NOMO-1 (cell line): Measurements from ENCODE around the gene SEPSECS.

Source experiments
- DNase-seq, 2 experiments: peaks; one replicate each; lab custom pipeline; 2025; ENCODE audit not compliant: unreplicated experiment in 2 of 2; lab: John Stamatoyannopoulos, UW

Gene SEPSECS

DNA sequence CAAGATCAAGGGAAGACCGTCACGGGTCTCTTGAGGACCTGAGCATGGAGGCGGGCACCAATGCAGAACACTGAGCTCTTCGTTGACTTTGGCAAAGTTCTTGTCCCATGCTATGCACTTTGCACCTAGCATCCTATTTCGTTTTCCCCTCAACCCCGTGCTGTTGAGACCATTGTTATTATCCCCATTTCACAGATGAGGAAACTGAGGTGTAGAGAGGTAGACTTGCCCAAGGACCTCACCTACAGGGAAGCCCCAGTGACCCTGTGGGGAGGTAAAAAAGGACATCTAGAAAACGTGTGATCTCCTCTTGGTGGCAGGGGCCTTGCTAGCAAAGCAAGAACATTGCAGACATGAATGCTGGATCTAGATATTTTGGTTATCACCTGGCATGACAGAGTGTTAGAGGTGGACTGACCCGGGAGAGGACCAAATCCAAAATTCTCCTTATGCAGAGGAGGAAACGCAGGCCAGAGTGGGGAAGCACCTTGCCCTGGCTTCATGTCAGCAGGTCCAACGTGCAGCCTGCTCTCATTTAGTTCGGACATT, 48.5 kb downstream of the SEPSECS start:
- DNase-seq: no peak

DNA sequence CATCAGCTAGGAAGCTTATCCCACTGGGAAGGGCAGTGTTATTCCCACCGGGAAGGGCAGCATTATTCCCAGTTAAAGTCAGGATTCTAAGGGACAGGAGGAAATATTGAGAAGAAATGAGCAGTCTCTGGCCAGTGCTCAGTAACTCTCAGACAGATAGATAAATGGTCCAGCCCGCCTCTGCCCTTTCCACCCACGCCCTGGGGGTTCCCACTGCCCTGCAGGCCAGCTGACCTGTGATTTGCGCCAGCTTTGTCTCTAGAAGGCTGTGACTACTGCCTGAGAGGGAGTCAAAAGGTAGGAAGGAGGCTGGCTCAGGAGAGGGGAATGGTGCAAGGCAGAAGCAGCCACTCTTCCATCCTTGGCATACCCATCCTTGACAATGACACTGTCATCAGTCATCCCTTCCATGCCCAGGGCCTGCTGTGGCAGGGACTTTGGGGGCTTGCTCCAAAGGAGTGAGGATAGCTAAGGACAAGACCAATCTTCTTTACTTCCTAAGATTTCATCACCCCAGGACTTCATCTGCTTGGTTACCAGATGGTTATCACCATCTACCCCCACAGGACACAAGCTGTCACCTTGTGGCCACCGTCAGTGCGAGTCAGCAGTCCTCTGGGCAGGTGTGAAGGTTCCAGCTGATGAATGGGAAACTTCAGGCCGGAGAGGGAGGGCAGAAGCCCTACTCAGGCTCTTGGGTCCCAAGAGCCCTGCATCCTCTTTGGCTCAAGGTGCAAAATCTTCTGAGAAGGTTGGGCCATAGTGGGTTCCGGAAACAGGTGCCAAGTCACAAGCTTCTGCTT, 49.5 kb downstream of the SEPSECS start:
- no peak for DNase-seq

DNA sequence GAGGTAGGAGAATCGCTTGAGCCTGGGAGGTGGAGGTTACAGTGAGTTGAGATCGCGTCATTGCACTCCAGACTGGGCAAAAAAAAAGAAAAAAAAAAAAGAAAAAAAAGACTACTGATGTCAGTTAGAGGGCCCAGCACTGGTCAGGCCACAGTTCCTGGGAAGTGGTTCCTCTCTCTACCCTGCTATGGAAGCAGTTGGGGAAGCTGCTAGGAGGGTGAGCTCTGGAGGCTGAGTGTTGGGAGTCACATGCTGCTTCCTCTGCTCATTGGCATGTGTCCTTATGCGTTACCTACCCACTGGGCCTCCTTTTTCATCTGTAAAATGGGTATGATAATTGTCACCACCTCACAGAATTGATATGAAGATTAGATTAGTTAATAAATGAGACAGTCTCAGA, 50.7 kb downstream of the SEPSECS start:
- no peak for DNase-seq

DNA sequence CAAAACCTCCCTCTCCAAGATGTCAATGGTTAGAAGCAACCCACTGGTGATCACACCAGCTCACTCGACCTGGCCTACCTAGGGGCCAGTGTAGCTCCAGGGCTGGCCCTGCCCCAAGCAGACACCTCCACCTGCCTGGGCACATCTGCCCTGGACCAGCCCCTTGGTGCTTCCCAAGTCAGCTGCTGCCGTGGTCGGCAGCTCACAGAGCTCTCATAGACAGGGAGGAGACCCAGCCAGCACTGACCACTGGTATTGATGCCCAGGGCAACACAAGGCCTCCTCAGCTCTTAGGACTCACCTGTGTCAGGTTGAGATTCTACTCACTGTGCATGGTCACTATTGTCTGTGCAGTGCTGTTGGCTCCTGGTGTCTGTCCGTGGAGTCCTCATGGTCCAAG, 51.7 kb downstream of the SEPSECS start:
- no peak for DNase-seq

DNA sequence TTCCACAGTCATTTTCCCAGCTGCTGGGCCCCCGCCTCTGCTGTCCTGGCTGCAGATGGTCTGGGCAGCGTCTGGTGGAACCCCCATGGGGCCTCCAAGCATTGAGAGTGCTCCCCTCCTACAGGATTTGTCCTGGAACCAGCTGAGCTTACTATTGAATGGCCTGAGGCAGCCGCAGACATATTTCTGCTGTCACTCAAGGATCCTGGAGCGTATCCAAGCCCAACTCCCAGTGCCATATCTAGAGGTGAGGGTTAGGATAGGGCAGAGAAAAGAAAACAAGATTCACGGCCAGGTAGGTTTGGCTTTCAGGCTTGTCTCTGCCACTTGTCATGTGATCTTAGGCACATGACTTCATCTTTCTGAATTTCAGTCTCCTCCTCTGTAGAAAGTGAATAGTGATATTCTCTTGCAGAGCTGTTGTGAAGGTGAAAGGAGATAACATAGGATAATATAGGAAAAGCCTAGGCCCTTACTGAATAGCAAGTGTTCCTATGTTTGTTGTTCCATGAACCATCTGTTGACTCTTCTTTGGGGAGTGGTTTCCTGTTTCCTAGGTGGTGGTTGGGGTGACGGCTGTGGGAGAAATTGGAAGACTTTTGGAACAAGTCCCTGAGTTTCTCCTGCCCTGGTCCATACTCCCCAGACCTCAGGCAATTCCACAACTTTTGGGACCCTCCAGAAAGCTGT, 52.3 kb downstream of the SEPSECS start:
- DNase-seq: no peak

DNA sequence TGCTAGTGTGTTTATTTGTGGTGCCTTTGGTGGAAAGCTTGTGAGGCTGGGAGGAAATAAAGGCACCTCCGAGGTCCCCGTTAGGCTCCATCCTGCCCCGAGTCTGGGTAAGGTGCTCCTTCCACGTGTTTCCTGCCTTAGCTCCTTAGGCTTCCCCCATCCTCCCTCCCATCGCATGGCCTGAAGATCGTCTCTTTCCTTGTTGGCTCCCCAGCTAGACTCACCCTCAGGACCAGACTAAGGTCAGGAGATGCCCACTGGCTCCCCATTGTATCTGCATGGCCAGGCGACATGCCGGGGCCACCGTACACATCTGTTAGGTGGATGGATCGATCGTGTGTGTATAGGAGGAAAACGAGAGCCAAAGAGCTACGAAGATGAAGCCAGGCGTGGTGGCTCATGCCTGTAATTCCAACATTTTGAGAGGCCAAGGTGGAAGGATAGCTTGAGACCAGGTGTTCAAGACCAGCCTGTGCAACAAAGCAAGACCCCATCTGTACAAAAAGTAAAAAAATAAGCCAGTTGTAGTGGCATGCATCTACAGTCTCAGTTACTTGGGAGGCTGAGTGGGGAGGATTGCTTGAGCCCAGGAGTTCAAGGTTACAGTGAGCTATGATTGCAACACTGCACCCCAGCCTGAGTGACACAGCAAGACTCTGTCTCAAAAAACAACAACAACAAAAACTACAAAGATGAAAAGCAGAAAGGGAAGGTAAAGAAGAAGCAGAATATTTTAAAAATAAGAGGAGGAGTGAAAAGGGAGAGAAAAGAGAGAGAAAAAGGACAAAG, 53.7 kb downstream of the SEPSECS start:
- DNase-seq: no peak

DNA sequence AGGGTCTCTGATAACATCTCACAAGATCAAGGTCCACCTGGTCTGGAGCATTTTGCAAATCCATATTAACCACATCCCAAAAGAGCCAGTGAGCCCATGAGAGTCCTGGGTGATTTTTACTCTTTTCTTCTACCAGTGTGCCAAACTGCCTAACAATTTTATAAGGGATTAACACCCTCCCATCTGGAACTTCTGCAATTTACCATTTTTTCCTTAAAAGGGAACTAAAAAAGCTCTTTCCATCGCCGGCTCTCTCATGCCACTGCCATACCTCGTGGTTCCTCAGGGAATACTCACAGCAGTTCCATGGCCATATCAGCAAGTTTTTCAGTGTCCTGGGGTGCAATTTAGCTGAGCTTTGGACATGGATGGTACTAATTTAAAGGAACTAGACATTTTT, 55.7 kb downstream of the SEPSECS start:
- DNase-seq: peak in 1 of 2 experiments; percentile 3

DNA sequence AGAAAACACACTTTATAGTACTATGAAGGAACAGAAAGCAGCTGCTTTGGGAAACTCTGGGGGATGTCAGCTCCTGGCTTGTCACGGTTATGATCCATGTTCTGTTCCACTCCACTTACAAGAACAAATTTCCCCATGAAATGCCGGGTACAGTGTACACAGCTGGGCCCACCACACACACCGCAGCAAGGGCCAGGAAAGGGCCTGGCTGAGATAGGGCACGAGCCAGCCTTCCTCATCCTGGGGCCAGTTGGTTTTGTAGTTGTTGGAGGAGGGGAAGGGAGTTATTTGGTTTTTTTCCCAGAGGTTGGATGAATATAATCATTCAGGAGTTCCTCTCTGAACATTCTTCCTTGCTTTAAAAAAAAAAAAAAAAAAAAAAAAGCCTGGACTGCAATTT, 56.8 kb downstream of the SEPSECS start:
- DNase-seq: no peak

DNA sequence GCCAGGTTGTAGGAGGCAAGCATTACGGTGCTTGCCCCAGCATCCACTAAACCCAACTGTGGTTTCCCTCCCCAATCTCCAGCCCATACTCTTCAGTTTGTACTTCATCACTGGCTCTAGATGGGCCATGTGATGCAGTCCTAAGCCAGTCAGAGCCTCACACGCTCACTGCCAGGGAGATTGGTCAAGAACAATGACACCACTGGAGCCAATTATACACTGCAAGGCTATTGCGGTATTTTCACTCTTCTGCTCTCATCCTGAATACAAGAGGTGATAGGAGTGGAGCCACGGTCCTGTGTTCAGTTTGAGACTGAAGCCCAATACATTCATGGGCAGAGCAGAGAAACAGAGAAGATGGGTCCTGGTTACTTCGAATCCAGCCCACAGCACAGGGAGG, 58.4 kb downstream of the SEPSECS start:
- no peak for DNase-seq

DNA sequence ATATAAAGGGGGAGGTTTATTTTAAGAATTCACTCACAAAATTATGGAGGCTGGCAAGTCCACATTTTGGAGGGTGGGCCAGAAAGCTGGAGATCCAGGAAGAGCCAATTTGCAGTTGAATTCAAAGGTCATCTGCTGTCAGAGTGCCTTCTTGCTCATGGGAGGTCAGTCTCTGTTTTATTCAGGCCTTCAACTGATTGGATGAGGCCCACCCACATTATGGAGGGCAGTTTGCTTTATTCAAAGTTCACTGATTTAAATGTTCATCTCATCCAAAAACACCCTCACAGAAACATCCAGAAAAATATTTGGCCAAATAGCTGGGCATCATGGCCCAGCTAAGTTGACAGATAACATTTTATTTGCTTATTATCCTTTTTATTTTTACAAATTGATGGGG, 59.5 kb downstream of the SEPSECS start:
- DNase-seq: no peak

DNA sequence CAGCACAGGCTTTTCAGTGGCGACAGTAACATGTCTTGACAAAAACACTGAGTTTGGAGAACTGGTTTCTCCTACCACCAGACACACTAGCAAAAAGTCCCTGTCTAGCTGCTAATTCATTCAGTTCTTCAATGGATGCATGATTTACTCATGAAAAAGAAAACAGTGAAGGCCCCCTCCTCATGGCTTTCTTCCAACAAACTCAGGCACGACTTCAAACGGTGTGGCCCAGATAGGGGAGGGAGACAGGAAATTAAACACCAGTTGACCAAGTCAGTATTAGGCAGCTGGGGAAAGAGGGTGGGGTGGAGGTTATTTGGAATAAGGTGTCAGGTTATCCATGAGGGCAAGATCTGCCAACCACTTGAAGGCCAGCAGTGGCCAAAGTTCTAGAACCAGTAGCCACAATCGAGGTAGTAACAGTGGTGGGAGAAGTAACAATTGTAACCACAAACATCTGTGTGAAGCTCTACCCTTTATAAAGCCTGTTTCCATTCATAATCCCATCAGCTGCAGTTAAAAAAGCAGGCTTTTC, 60.2 kb downstream of the SEPSECS start:
- no peak for DNase-seq

DNA sequence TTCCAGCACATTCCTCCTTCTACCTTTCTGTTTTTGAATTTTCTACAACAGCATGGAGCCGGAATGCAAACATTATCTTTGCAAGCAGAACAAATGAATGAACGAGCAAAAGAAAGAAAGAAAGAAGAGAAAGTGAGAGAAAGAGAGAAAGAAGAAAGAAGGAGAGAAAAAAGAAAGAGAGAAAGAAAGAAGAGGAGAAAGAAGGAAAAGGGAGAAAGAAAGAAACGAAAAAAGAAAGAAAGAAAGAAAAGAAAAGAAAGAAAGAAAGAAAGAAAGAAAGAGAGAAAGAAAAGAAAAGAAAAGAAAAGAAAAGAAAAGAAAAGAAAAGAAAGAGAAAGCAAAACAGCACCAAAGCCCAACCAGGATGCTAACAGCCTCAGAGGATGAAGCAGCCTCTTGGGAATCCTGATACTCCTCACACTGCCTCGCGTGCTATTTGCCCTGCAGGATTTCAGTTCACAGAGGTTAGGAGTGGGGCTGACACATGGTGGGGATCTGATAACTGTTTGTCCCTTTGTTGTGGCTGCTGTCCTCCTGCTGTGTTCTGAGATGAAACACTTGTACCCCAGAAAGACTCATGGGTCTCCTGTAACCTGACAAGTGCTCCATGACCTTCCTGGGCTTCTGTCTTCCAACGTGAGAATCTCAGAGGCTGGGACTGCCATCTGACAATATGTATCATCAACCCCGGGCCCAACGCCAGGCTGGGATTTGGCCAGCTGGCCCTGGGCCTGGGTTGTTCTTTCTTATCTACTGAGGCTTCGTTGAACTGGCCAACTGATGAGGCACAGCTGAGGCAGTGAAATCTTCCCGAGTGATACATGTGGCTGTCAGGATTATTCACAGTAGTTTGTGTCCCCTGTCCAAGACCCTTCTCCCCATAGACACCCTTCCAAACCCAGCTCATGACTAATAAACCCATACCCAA, 61.0 kb downstream of the SEPSECS start:
- no peak for DNase-seq

DNA sequence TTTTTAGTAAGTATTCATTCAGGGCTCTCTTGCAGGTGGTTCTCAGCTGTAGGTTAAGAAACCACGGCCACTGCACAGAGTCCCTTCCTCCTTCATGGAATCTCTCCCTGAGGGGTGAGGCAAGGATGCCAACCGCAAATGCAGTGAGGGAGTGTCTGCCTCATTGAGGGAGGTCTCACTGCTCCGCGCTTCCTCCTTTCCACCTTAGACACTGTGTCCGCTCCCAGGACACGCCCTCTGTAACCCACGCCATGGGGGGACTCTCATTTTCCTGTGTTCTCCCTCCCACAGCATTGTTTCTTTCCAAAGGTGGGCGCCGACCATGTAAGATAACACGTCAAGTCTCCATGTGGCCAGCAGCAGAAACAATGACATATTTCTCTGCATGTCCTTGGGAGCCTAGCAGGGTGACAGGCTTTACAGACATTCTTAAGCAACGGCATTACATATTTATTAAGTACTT, 63.2 kb downstream of the SEPSECS start:
- no peak for DNase-seq

DNA sequence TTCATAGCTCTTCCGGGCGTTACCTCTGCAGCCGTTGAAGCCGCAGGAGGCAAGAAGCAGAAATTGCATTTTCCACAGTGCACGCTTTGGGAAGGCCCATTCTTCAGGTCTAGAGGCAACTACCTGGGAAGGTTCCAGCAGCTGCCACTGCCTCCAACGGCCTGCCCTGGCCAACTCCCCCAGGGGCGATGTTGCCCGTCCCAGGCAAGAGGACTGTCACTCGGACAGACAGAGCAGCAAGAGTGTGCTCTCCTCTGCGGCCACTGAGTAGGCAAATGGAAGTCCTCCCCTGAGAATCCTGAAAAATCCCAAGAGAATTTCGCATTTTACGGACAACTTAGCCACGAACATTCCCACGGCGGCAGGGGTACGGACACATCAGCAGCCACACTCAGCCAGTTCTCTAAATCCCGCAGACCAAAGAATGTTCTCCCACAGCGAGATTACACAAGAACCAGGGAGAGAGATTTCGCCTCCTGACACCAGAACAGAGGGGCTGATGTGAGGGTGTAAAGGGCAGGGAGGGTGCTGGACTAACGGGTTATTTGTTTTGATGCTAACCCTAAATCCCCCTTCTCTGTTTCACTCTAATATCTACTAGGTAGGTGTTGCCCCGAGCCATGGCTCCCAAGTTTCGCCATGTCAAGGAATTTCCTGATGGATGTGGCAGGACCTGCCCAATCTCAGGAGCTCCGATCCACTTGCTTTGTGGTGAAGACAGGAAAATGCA, 63.8 kb downstream of the SEPSECS start:
- DNase-seq: no peak

DNA sequence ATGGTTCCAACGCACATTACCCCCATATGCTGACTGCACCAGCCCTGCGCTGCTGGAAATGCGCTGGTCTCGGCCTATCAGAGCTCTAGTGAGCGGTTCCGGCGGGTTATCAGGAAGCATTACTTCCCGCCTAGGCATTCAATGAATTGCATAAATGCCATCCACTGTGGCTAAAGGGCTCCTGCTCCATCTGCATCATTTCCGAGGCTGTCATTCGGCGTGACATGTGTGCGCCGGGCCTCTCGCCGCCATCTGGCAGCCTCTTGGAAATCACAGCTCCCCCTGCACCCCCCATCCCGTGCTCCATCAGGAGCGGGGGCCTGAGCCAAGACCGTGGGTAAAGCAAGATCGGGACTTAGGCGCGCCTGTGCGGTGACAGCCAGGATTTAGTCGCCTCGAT, 64.4 kb downstream of the SEPSECS start:
- no peak for DNase-seq

DNA sequence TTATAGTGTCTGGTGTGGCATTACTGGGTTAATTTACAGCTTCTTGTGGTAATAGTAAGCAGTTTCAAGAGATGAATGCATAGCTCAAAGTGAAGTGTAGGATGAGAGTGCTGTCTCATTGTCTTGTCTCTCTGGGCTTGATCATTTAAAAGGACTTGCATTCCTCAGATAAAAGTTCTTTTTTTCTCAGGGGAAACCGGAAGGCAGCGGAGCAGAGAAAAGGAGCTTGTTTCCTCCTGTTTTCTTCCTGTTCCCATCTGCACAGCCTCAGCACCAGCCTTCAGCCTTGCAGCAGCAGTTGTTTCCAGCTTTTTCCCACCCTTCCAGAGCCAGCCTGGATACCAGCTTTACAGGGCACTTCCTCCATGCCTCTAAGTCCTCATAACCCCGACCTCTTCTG, 68.1 kb downstream of the SEPSECS start:
- no peak for DNase-seq

DNA sequence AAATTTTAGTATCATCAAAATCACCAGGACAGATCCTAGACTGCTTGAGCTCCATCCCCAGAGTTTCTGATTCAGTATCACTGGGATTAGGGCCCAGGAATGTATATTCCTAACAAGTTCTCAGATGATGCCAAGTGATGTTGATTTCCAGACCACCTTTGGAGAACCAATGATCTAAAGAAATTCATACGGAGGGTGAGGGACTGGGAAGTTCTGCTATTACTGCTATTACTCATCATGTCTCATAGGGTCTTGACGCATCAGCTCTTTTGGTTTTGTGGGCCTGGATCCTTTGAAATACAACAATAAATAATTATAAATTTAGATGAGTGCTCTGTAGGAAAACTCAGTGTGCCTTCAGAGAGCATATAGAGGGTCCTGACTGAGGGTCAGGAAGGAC, 69.7 kb downstream of the SEPSECS start:
- no peak for DNase-seq

DNA sequence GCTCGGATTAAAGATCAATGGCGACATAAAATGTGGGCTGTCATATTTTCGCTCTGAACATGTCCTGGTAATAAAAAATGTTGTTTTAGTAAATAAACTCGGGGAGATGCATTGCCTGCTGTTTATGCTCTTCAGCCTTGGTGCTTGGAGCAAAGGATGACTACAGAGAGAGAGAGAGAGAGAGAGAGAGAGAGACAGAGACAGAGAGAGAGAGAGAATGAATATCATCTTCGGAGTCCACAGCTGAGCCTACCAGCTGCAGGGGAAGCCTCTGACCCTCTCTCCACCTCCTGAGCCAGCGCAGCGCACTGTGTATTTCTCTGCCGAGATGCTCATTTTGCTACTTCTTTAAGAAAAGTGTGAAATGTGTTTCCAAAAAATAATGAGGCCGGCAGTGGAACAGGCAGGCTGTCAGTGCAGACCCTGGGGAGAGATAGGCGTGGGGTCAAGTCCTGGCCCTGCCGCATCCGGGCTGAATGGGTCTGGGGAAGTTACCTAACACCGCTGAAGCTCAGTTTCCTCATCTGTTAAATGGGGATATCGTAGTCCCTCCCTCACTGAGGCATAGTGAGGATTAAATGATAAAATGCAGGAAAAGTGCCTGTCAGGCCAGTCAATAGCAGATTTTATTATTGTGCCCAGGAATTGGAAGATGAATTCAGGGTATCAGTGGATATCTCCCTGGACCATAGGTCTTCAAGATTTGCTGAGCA, 71.0 kb downstream of the SEPSECS start:
- DNase-seq: no peak
